PC-9 (cell line): ENCODE results near the gene ZNF580. TPM values are rescaled to one million over a fixed set of nuclear protein-coding genes. Genes with fewer than 3 reads are reported as not detected.

Experiments used
- BruUV-seq: library from RNA; stranded (reverse); fragments of 400-500 nt; replicated peaks from 2 replicates; lab custom pipeline; 2021; lab: Mats Ljungman, UMichigan
- CTCF ChIA-PET: fragments of 300-600 bp; sonication (Branson Sonifier 250); formaldehyde crosslinking; loops from one replicate; lab custom pipeline; 2022; ENCODE audit warnings: antibody characterized with exemption; lab: Charles Lee
- POLR2A ChIA-PET: fragments of 300-600 bp; sonication (Branson Sonifier 250); formaldehyde crosslinking; loops from one replicate; lab custom pipeline; 2022; ENCODE audit warnings: antibody characterized with exemption; ENCODE audit not compliant: unreplicated experiment; lab: Charles Lee
- DNase-seq, 2 experiments: peaks; one replicate each; pipeline versions ENCODE4 v3.0.0 to v3.0.0-alpha.2; 2015 to 2022; ENCODE audit warnings: mixed read lengths in 1 of 2
- H2AFZ ChIP-seq: fragments of 200-600 bp; sonication (generic); 2 replicates; pipeline ENCODE4 v1.8.1; 2017; ENCODE audit warnings: antibody characterized with exemption
- H3F3A ChIP-seq: fragments of 200-600 bp; sonication (generic); 2 replicates; pipeline ENCODE4 v1.8.1; 2017; ENCODE audit warnings: antibody characterized with exemption, mild to moderate bottlenecking, low read depth; ENCODE audit not compliant: insufficient read depth
- H3K27ac ChIP-seq: fragments of 200-600 bp; sonication (generic); 2 replicates; pipeline ENCODE4 v1.6.1; 2016; ENCODE audit warnings: mixed run types
- H3K27me3 ChIP-seq: fragments of 200-600 bp; sonication (generic); 2 replicates; pipeline ENCODE4 v1.6.1; 2016; ENCODE audit warnings: low read depth, mixed run types; ENCODE audit not compliant: insufficient read depth
- H3K36me3 ChIP-seq: fragments of 200-600 bp; sonication (generic); 2 replicates; pipeline ENCODE4 v1.6.1; 2016; ENCODE audit warnings: low read depth, mixed run types
- H3K4me1 ChIP-seq: fragments of 200-600 bp; sonication (generic); replicated peaks from 2 replicates; pipeline ENCODE4 v1.6.1; 2016; ENCODE audit warnings: mixed run types; ENCODE audit not compliant: insufficient read depth
- H3K4me2 ChIP-seq: fragments of 200-600 bp; sonication (generic); 2 replicates; pipeline ENCODE4 v1.6.1; 2017; ENCODE audit warnings: mixed run types
- H3K4me3 ChIP-seq: fragments of 200-600 bp; sonication (generic); 2 replicates; pipeline ENCODE4 v1.6.1; 2016; ENCODE audit warnings: mixed run types
- H3K79me2 ChIP-seq: fragments of 200-600 bp; sonication (generic); 2 replicates; pipeline ENCODE4 v1.6.1; 2017; ENCODE audit warnings: low read depth, mixed run types
- H3K9me2 ChIP-seq: fragments of 200-600 bp; sonication (generic); 2 replicates; pipeline ENCODE4 v1.8.1; 2017; ENCODE audit warnings: mild to moderate bottlenecking; ENCODE audit not compliant: insufficient read depth
- H3K9me3 ChIP-seq: fragments of 200-600 bp; sonication (generic); 2 replicates; pipeline ENCODE4 v1.8.1; 2016; ENCODE audit warnings: low read depth; ENCODE audit not compliant: insufficient read depth
- H4K20me1 ChIP-seq: fragments of 200-600 bp; sonication (generic); 2 replicates; pipeline ENCODE4 v1.8.1; 2017; ENCODE audit not compliant: insufficient read depth
- CTCF ChIP-seq: fragments of 200-600 bp; sonication (generic); conservative IDR thresholded peaks from 2 replicates; pipeline ENCODE4 v1.6.1; 2017; ENCODE audit warnings: mixed run types, antibody characterized with exemption, mild to moderate bottlenecking, moderate library complexity
- EZH2 ChIP-seq: fragments of 200-600 bp; sonication (generic); IDR thresholded peaks from 2 replicates; pipeline ENCODE4 v1.8.0; 2017; ENCODE audit warnings: antibody characterized with exemption, low read depth
- intact Hi-C: fragments of 100-400 bp; cut with micrococcal nuclease; formaldehyde crosslinking; loops from one replicate; pipeline ENCODE4 v1.10.0; 2022; ENCODE audit not compliant: unreplicated experiment
- total RNA-seq: library from RNA; stranded (reverse); gene quantifications from 2 replicates; pipeline ENCODE4 v1.2.3, GENCODE V29; 2021

The ZNF580 gene
- total RNA-seq, 1 experiment from 2014 or later = 56.6 TPM

GRCh38 chr19:55615543-55616394, 25.0 kb upstream of the ZNF580 start:
- DNase-seq = peak in 1 of 2 experiments; percentile 30
- no peak overlapping the region for H3K4me3 ChIP-seq
- H4K20me1 ChIP-seq = peaks cover 14% of the 10 kb centered on the region
- CTCF ChIA-PET = no interaction called here
- no peaks in the 10 kb centered on the region for H3K9me2 ChIP-seq
- POLR2A ChIA-PET = no interaction called here
- H3F3A ChIP-seq = peaks cover 39% of the 10 kb centered on the region
- peaks cover 3% of the 10 kb centered on the region; the same call in 1 of the 2 replicates for H3K36me3 ChIP-seq
- H2AFZ ChIP-seq = no peak overlapping the region
- no peaks in the 10 kb centered on the region for H3K4me1 ChIP-seq
- intact Hi-C loops = no loop called here
- TF ChIP-seq EZH2 = no peak
- no peak for TF ChIP-seq CTCF
- H3K9me3 ChIP-seq = no peaks in the 10 kb centered on the region
- no peaks in the 10 kb centered on the region for H3K79me2 ChIP-seq
- no peak overlapping the region for H3K27ac ChIP-seq
- no peaks in the 10 kb centered on the region for H3K27me3 ChIP-seq
- H3K4me2 ChIP-seq = no peak overlapping the region
- no TSS peak for BruUV-seq

GRCh38 chr19:55616395-55616875, 24.4 kb upstream of the ZNF580 start:
- Histone ChIP-seq H3K4me3 (no peak overlapping the region), H3K9me2 (no peaks in the 10 kb centered on the region), H3K79me2 (no peaks in the 10 kb centered on the region), H3F3A (peaks cover 39% of the 10 kb centered on the region), H3K36me3 (peaks cover 3% of the 10 kb centered on the region; the same call in 1 of the 2 replicates), H3K9me3 (no peaks in the 10 kb centered on the region), H3K4me2 (no peak overlapping the region), H2AFZ (no peak overlapping the region), H3K27ac (no peak overlapping the region), H4K20me1 (peaks cover 14% of the 10 kb centered on the region), H3K4me1 (no peaks in the 10 kb centered on the region), H3K27me3 (no peaks in the 10 kb centered on the region)
- ChIA-PET CTCF (no interaction called here), POLR2A (interaction anchor here (0.5 kb wide), 1 partner anchor 11 kb away, joined by 4 read pairs; the partner anchor contains the start of gene ZNF865)
- TF ChIP-seq CTCF (no peak), EZH2 (no peak)
- intact Hi-C loops = no loop called here
- no peak for DNase-seq
- no TSS peak for BruUV-seq

GRCh38 chr19:55617426-55617825, 23.4 kb upstream of the ZNF580 start:
- ChIA-PET POLR2A (no interaction called here), CTCF (interaction anchor here (0.5 kb wide), 1 partner anchor 561 kb away, joined by 4 read pairs; no protein-coding TSS in a partner anchor)
- Histone ChIP-seq H3K4me1 (no peaks in the 10 kb centered on the region), H4K20me1 (peaks cover 9% of the 10 kb centered on the region), H3K36me3 (peaks cover 3% of the 10 kb centered on the region; the same call in 1 of the 2 replicates), H3K9me3 (no peaks in the 10 kb centered on the region), H3K4me2 (no peak overlapping the region), H3K9me2 (no peaks in the 10 kb centered on the region), H2AFZ (no peak overlapping the region), H3F3A (peaks cover 31% of the 10 kb centered on the region), H3K79me2 (no peaks in the 10 kb centered on the region), H3K27ac (no peak overlapping the region), H3K27me3 (no peaks in the 10 kb centered on the region), H3K4me3 (no peak overlapping the region)
- no TSS peak for BruUV-seq
- no peak for DNase-seq
- intact Hi-C loops = no loop called here
- TF ChIP-seq EZH2 (no peak), CTCF (no peak)
